HG03565 (cell line): ENCODE data around the gene DGUOK.
A peak's percentile ranks its signal among the peaks of the same experiment; 100 is the strongest.

ENCODE experiments used
- ATAC-seq: cut with Tn5 transposase; IDR thresholded peaks from one replicate; pipeline ENCODE4 v1.9.1; 2021; ENCODE audit warnings: mild to moderate bottlenecking, moderate library complexity; ENCODE audit not compliant: unreplicated experiment

DGUOK gene

GRCh38 chr2:73979021-73979420 lies 52.3 kb downstream of the DGUOK start:
- no peak for ATAC-seq

GRCh38 chr2:73979686-73980085 lies 53.0 kb downstream of the DGUOK start:
- no peak for ATAC-seq

- no peak for ATAC-seq
Measured at GRCh38 chr2:73980566-73980965, 53.9 kb downstream of the DGUOK start.

- ATAC-seq: no peak
Measured at GRCh38 chr2:73981081-73982001, 54.7 kb downstream of the DGUOK start.

GRCh38 chr2:73982140-73982617 lies 55.5 kb downstream of the DGUOK start:
- no peak for ATAC-seq

- no peak for ATAC-seq
Measured at GRCh38 chr2:73983322-73984202, 56.9 kb downstream of the DGUOK start.

- ATAC-seq: peak; percentile 33
Measured at GRCh38 chr2:73984203-73984921, 57.7 kb downstream of the DGUOK start, which contains the start of gene TET3. Gene TET3, plus strand, starts transcription at chr2:73984910. Its CDS starts 1,494 bp downstream, at chr2:73986404.

- no peak for ATAC-seq
Measured at GRCh38 chr2:73984922-73985307, 58.2 kb downstream of the DGUOK start.

- ATAC-seq: no peak
Measured at GRCh38 chr2:73985308-73986084, 58.8 kb downstream of the DGUOK start.

GRCh38 chr2:73986085-73986681 lies 59.5 kb downstream of the DGUOK start:
- ATAC-seq: no peak

GRCh38 chr2:73987109-73987947 lies 60.6 kb downstream of the DGUOK start:
- ATAC-seq: no peak

GRCh38 chr2:73987948-73988700 lies 61.4 kb downstream of the DGUOK start:
- ATAC-seq: no peak

- ATAC-seq: no peak
Measured at GRCh38 chr2:73989972-73990371, 63.3 kb downstream of the DGUOK start.

GRCh38 chr2:73990531-73990930 lies 63.9 kb downstream of the DGUOK start:
- no peak for ATAC-seq

GRCh38 chr2:73992036-73992435 lies 65.4 kb downstream of the DGUOK start:
- ATAC-seq: no peak

- ATAC-seq: no peak
Measured at GRCh38 chr2:73993376-73993775, 66.7 kb downstream of the DGUOK start.

GRCh38 chr2:73993778-73994177 lies 67.1 kb downstream of the DGUOK start:
- no peak for ATAC-seq
